Mesenchymal stem cell (in vitro differentiated cells and primary cell): ENCODE results near the gene ZDHHC21.

Experiments
- DNase-seq: peaks from one replicate; pipeline ENCODE4 v3.0.0-alpha.2; 2013
- H2AFZ ChIP-seq: one replicate; pipeline ENCODE4 v1.6.1; 2013; ENCODE audit warnings: low read depth, mild to moderate bottlenecking, control low read depth, inconsistent platforms, low read length, moderate library complexity
- H2AK5ac ChIP-seq: 2 replicates; pipeline ENCODE4 v1.6.1; 2013; ENCODE audit warnings: low read length, moderate library complexity, mild to moderate bottlenecking, inconsistent platforms; ENCODE audit not compliant: severe bottlenecking
- H2BK120ac ChIP-seq: one replicate; pipeline ENCODE4 v1.6.1; 2013; ENCODE audit warnings: low read depth, mild to moderate bottlenecking, inconsistent platforms, low read length, moderate library complexity
- H2BK12ac ChIP-seq, 2 experiments: one replicate each; pipeline ENCODE4 v1.6.1; 2013; ENCODE audit warnings: inconsistent platforms in 2 of 2, low read length in 2 of 2, mild to moderate bottlenecking in 2 of 2, moderate library complexity in 2 of 2, control low read depth in 1 of 2
- H2BK15ac ChIP-seq: one replicate; pipeline ENCODE4 v1.6.1; 2013; ENCODE audit warnings: mild to moderate bottlenecking, low read depth, inconsistent platforms; ENCODE audit not compliant: poor library complexity, severe bottlenecking
- H2BK5ac ChIP-seq: 2 replicates; pipeline ENCODE4 v1.6.1; 2013; ENCODE audit warnings: low read depth, mild to moderate bottlenecking, low read length, control low read depth, inconsistent platforms; ENCODE audit not compliant: poor library complexity, severe bottlenecking
- H3K14ac ChIP-seq, 2 experiments: one replicate each; pipeline ENCODE4 v1.6.1; 2013; ENCODE audit warnings: inconsistent platforms in 2 of 2, low read length in 2 of 2, control low read depth in 1 of 2, mild to moderate bottlenecking in 1 of 2, moderate library complexity in 1 of 2
- H3K18ac ChIP-seq, 2 experiments: one replicate each; pipeline ENCODE4 v1.6.1; 2013; ENCODE audit warnings: inconsistent platforms in 2 of 2, low read length in 2 of 2, control low read depth in 1 of 2, low read depth in 1 of 2, mild to moderate bottlenecking in 1 of 2
- H3K23ac ChIP-seq, 2 experiments: one replicate each; pipeline ENCODE4 v1.6.1; 2013; ENCODE audit warnings: inconsistent platforms in 2 of 2, low read length in 2 of 2, mild to moderate bottlenecking in 2 of 2, moderate library complexity in 2 of 2, control low read depth in 1 of 2
- H3K27ac ChIP-seq: 2 replicates; pipeline ENCODE4 v1.5.1; 2013; ENCODE audit warnings: mild to moderate bottlenecking, moderate library complexity, low read length, control low read depth, inconsistent platforms; ENCODE audit not compliant: poor library complexity, severe bottlenecking
- H3K27me3 ChIP-seq, 2 experiments: 2 replicates each; pipeline versions ENCODE4 v1.6.1 to v1.7.0; 2013; ENCODE audit warnings: low read length in 2 of 2, mild to moderate bottlenecking in 2 of 2, moderate library complexity in 2 of 2, control low read depth in 1 of 2, inconsistent platforms in 1 of 2; ENCODE audit not compliant: control insufficient read depth in 1 of 2, insufficient read depth in 1 of 2
- H3K36me3 ChIP-seq, 2 experiments: 2 replicates each; pipeline versions ENCODE4 v1.6.1 to v1.7.0; 2013; ENCODE audit warnings: low read length in 2 of 2, control low read depth in 1 of 2, inconsistent platforms in 1 of 2, low read depth in 1 of 2, mild to moderate bottlenecking in 1 of 2; ENCODE audit not compliant: insufficient read depth in 2 of 2, control insufficient read depth in 1 of 2
- H3K4ac ChIP-seq, 2 experiments: one replicate each; pipeline ENCODE4 v1.6.1; 2013; ENCODE audit warnings: inconsistent platforms in 2 of 2, low read length in 2 of 2, mild to moderate bottlenecking in 2 of 2, moderate library complexity in 2 of 2, control low read depth in 1 of 2, low read depth in 1 of 2
- H3K4me1 ChIP-seq: 2 replicates; pipeline ENCODE4 v1.6.1; 2013; ENCODE audit warnings: low read depth, low read length, control low read depth; ENCODE audit not compliant: control insufficient read depth, insufficient read depth
- H3K4me2 ChIP-seq: 2 replicates; pipeline ENCODE4 v1.6.1; 2013; ENCODE audit warnings: low read length, mild to moderate bottlenecking, inconsistent platforms; ENCODE audit not compliant: poor library complexity, severe bottlenecking
- H3K4me3 ChIP-seq, 2 experiments: 2 replicates each; pipeline versions ENCODE4 v1.5.1 to v1.7.0; 2013; ENCODE audit warnings: low read length in 2 of 2, mild to moderate bottlenecking in 2 of 2, control low read depth in 1 of 2, low read depth in 1 of 2; ENCODE audit not compliant: insufficient read depth in 1 of 2
- H3K79me1 ChIP-seq: replicated peaks from 2 replicates; pipeline ENCODE4 v1.6.1; 2013; ENCODE audit warnings: mild to moderate bottlenecking, control low read depth, low read length, inconsistent platforms; ENCODE audit not compliant: poor library complexity, severe bottlenecking
- H3K9ac ChIP-seq: 2 replicates; pipeline ENCODE4 v1.7.0; 2013; ENCODE audit warnings: mild to moderate bottlenecking, low read length, moderate library complexity
- H3K9me3 ChIP-seq: 2 replicates; pipeline ENCODE4 v1.7.0; 2013; ENCODE audit warnings: mild to moderate bottlenecking, low read length; ENCODE audit not compliant: control insufficient read depth
- H4K8ac ChIP-seq: one replicate; pipeline ENCODE4 v1.6.1; 2013; ENCODE audit warnings: inconsistent platforms, mild to moderate bottlenecking, low read length, moderate library complexity
- H4K91ac ChIP-seq: one replicate; pipeline ENCODE4 v1.6.1; 2013; ENCODE audit warnings: mild to moderate bottlenecking, low read length, inconsistent platforms
- WGBS: methylation state at CpG from one replicate; pipeline ENCODE4 v1.1.7; 2013; ENCODE audit warnings: mixed read lengths; 5-methylcytosine and 5-hydroxymethylcytosine counted together

ZDHHC21 gene

DNA sequence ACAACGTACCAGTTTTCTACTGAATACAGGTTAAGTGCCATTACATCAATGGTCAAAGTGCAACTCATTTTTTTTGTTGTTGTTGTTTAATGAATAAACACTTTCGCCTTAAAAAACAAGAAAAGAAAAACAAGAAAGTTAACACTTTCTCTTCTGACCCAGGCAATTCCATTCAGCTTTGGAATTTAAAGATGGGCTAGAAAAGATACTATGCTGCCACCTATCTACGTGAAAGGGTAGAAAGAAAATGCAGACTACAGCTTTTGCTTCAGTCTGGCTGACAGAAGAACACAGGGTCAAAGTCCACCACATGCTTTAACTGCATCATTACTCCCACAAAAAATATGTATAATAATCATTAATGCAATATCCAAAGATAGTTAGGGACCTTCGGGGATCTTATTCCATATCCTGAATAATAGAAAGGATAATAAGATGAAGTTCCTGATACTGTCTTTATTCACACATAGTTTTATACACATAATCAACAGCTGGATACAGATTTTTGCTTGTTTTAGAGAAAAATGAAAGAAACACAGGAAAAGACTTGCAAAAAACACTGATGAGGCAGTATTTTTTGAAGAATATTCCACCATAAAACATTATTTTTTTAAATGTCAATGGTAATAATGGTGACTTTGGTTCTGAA lies 40.4 kb downstream of the ZDHHC21 start:
- WGBS, result 25% methylated on average over 2 of the region's 4 CpGs
- Histone ChIP-seq H3K9ac (no peak overlapping the region), H2AFZ (no peak overlapping the region), H3K9me3 (peaks cover 56% of the 10 kb centered on the region), H3K4ac (no peak overlapping the region), H4K91ac (no peak overlapping the region), H3K4me1 (no peaks in the 10 kb centered on the region), H4K8ac (no peak overlapping the region), H2BK15ac (no peak overlapping the region), H2AK5ac (no peak overlapping the region), H3K27me3 (no peaks in the 10 kb centered on the region), H3K27ac (no peak overlapping the region), H3K4me2 (no peak overlapping the region), H3K14ac (no peak overlapping the region), H3K79me1 (peaks cover 4% of the 10 kb centered on the region), H3K23ac (no peak overlapping the region), H2BK5ac (no peak overlapping the region), H3K36me3 (peaks cover 0 to 42% of the 10 kb centered on the region in 2 experiments), H2BK120ac (no peak overlapping the region), H3K4me3 (no peak overlapping the region), H3K18ac (no peak overlapping the region), H2BK12ac (no peak overlapping the region)
- DNase-seq, result peak; percentile 48

DNA sequence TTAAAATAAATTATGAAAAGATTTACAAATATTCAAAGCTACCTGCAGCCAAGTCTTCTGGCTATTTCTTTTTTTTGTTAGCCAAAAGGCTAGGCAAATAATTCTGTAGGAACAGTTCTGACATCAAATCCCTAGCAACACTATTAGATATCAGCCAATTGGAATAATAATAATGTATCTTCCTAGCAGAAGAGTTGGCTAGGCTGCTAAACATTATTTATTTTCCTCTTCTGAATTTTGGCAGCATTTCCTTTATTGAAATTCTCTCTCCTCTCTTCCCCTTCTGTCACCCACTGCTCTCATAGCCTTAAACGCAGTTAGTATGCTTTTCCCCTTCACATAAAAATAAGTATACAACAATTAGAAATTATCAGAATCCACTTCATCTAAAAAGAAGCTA lies 42.6 kb downstream of the ZDHHC21 start:
- Histone ChIP-seq H3K27me3 (no peaks in the 10 kb centered on the region), H2BK15ac (no peak overlapping the region), H3K79me1 (peaks cover 4% of the 10 kb centered on the region), H2BK5ac (no peak overlapping the region), H3K23ac (no peak overlapping the region), H2AK5ac (no peak overlapping the region), H4K8ac (no peak overlapping the region), H3K4me3 (no peak overlapping the region), H3K9me3 (peaks cover 37% of the 10 kb centered on the region), H3K4me2 (no peak overlapping the region), H2BK12ac (no peak overlapping the region), H3K4ac (no peak overlapping the region), H3K27ac (no peak overlapping the region), H2AFZ (no peak overlapping the region), H4K91ac (no peak overlapping the region), H2BK120ac (no peak overlapping the region), H3K9ac (no peak overlapping the region), H3K18ac (no peak overlapping the region), H3K14ac (no peak overlapping the region), H3K36me3 (peaks cover 0 to 24% of the 10 kb centered on the region in 2 experiments), H3K4me1 (no peaks in the 10 kb centered on the region)
- 100% methylated on average over 1 of the region's 1 CpG for WGBS
- no peak for DNase-seq

DNA sequence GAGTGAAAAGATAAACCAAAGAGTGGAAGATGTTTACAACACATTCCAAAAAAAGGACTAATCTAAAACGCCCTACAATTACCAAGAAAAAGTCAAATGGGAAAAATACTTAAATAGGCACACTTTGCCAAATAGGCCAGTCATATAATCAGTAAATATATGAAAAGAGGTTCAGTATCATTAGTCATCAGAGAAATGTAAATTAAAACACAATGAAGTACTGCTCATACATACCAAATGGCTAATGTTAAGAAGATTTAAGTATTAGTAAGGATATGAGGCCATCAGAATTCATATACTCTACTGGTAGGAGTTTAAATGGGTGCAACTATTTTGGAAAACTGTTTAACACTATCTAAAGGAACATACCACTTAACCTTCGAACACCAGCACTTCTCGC lies 47.6 kb downstream of the ZDHHC21 start:
- Histone ChIP-seq H3K36me3 (no peaks in the 10 kb centered on the region), H3K18ac (no peak overlapping the region), H2BK15ac (no peak overlapping the region), H3K27ac (no peak overlapping the region), H3K14ac (no peak overlapping the region), H3K27me3 (no peaks in the 10 kb centered on the region), H2BK120ac (no peak overlapping the region), H2BK12ac (no peak overlapping the region), H3K4me3 (no peak overlapping the region), H3K4ac (no peak overlapping the region), H4K91ac (no peak overlapping the region), H2BK5ac (no peak overlapping the region), H2AFZ (no peak overlapping the region), H4K8ac (no peak overlapping the region), H3K9me3 (no peaks in the 10 kb centered on the region), H3K23ac (no peak overlapping the region), H3K4me1 (no peaks in the 10 kb centered on the region), H3K79me1 (no peaks in the 10 kb centered on the region), H3K4me2 (no peak overlapping the region), H2AK5ac (no peak overlapping the region), H3K9ac (no peak overlapping the region)
- WGBS, result 77% methylated on average over 3 of the region's 3 CpGs
- DNase-seq, result peak; percentile 7

DNA sequence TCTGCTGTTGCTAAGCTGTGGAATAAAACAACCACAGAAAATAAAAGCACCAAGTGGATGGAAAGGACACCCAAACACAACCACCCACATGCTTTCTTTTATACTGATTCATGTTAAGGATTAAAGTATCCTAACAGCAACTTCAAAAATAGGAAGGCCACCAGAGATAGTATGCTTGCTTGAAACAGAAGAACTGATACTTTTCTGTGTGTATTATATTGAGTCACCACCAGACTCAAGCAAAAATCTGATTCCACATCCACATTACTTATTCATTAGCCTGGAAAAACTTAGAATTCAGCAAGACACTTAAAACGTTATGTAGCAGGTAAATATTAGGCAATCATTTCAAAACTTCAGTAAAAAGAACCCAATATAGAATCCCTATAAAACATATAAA lies 52.3 kb downstream of the ZDHHC21 start:
- Histone ChIP-seq H2AK5ac (no peak overlapping the region), H4K8ac (no peak overlapping the region), H3K9me3 (no peaks in the 10 kb centered on the region), H3K27ac (peak overlapping the region; percentile 17), H3K79me1 (no peaks in the 10 kb centered on the region), H3K18ac (no peak overlapping the region), H2BK5ac (no peak overlapping the region), H3K36me3 (peaks cover 0 to 6% of the 10 kb centered on the region in 2 experiments), H3K23ac (no peak overlapping the region), H3K27me3 (no peaks in the 10 kb centered on the region), H3K14ac (no peak overlapping the region), H2AFZ (no peak overlapping the region), H4K91ac (no peak overlapping the region), H3K4me2 (no peak overlapping the region), H2BK120ac (no peak overlapping the region), H2BK15ac (no peak overlapping the region), H3K4ac (no peak overlapping the region), H3K4me1 (no peaks in the 10 kb centered on the region), H2BK12ac (no peak overlapping the region), H3K9ac (no peak overlapping the region), H3K4me3 (no peak overlapping the region)
- DNase-seq, result no peak
- 100% methylated on average over 1 of the region's 1 CpG for WGBS
